Right lobe of liver (tissue), 6 donors: Measurements from ENCODE around the gene FTSJ3. TPM values are rescaled to one million over a fixed set of nuclear protein-coding genes. Genes with fewer than 3 reads are reported as not detected.
A peak's percentile ranks its signal among the peaks of the same experiment; 100 is the strongest.

ENCODE experiments used
- ATAC-seq, 4 donors: fragments of 200-7000 bp; cut with Tn5 transposase; one replicate each; pipeline ENCODE4 v1.9.1; 2020; ENCODE audit warnings: mild to moderate bottlenecking in 4 of 4, moderate library complexity in 4 of 4
- DNase-seq, 3 donors: peaks; one replicate each; pipeline ENCODE4 v3.0.0-alpha.2; 2020
- H3K27ac ChIP-seq, 3 donors: fragments of 200-600 bp; one replicate each; pipeline ENCODE4 v1.8.0; 2022
- H3K27me3 ChIP-seq, 2 donors: fragments of 200-600 bp; one replicate each; pipeline ENCODE4 v1.8.0; 2022
- H3K36me3 ChIP-seq, 4 donors: fragments of 200-600 bp; sonication (generic) in 1 of 4; one replicate each; pipeline versions ENCODE4 v1.5.1 to v1.8.0; 2017 to 2022; ENCODE audit warnings: control low read depth in 1 of 4
- H3K4me1 ChIP-seq, 4 donors: fragments of 200-600 bp; sonication (generic) in 1 of 4; one replicate each; pipeline versions ENCODE4 v1.5.1 to v1.8.0; 2017 to 2022; ENCODE audit warnings: control low read depth in 1 of 4
- H3K4me3 ChIP-seq, 3 donors: fragments of 200-600 bp; one replicate each; pipeline ENCODE4 v1.8.0; 2022
- H3K9me3 ChIP-seq, 4 donors: fragments of 200-600 bp; sonication (generic) in 1 of 4; one replicate each; pipeline versions ENCODE4 v1.5.1 to v1.8.0; 2017 to 2022; ENCODE audit warnings: control low read depth in 1 of 4
- POLR2A ChIP-seq: fragments of 450-650 bp; IDR thresholded peaks from one replicate; pipeline ENCODE4 v1.6.1; 2017; ENCODE audit warnings: antibody characterized with exemption, mild to moderate bottlenecking
- WGBS: methylation state at CpG from one replicate; pipeline ENCODE4 v1.1.6; 2018; ENCODE audit warnings: low coverage, low lambda C conversion rate; ENCODE audit not compliant: insufficient coverage; ENCODE audit errors: missing lambda C conversion rate; 5-methylcytosine and 5-hydroxymethylcytosine counted together
- intact Hi-C, 2 donors: fragments of 100-400 bp; cut with DNase I; formaldehyde crosslinking; loops; one replicate each; pipeline versions ENCODE4 v1.11.2 to v1.14.1; 2022
- total RNA-seq, 6 experiments: library from RNA; depleted of rRNA in 2 of 6; stranded (reverse); fragments of >200 nt in 2 of 6; fragmentation: NEBNext Ultra II Directional in 3 of 6; extraction: Animal tissue kit (Norgen Biotek cat#: 25700) in 3 of 6; gene quantifications; one replicate each; pipeline versions ENCODE4 v1.1.0 to v1.2.4, GENCODE V29; 2016 to 2023
- TF ChIP-seq, protein P1 (sequence below), 4 donors: fragments of 200-600 bp in 3 of 4; fragments of 450-650 bp in 1 of 4; IDR thresholded peaks; one replicate each; pipeline versions ENCODE4 v1.5.1 to v1.8.0; 2016 to 2022; ENCODE audit warnings: antibody characterized with exemption in 4 of 4, mild to moderate bottlenecking in 2 of 4
- donor health status: DM: no; HTN: yes; CAD: no.
- donor health status: DM: no; HTN: no; CAD: no.
- donor health status: DM: no; HTN: no; CAD: no.
- donor health status: DM: no; HTN: yes; CAD: no.
- donor health status: DM: no; HTN: yes; CAD: no.

FTSJ3 gene
- total RNA-seq, 6 experiments from 2014 or later = 12.9 to 25.9 (median 19.0) TPM

DNA sequence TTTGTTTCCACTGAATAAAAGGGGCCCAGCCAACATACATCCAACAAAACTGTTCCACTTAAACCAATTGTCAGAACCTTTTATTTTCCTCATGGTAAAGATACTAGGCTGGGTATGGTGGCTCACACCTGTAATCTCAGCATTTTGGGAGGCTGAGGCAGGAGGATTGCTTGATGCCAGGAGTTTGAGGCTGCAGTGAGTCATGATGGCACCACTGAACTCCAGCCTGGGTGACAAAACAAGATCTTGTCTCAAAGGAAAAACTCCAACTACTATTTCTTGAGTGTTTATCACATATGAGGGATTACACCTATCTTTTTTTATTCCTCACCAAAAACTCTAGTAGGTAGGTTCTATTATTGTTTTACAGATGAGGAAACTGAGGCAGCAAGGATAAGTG, 4.9 kb downstream of the FTSJ3 start:
- no peak for TF ChIP-seq POLR2A
- TF ChIP-seq, protein P1, sequence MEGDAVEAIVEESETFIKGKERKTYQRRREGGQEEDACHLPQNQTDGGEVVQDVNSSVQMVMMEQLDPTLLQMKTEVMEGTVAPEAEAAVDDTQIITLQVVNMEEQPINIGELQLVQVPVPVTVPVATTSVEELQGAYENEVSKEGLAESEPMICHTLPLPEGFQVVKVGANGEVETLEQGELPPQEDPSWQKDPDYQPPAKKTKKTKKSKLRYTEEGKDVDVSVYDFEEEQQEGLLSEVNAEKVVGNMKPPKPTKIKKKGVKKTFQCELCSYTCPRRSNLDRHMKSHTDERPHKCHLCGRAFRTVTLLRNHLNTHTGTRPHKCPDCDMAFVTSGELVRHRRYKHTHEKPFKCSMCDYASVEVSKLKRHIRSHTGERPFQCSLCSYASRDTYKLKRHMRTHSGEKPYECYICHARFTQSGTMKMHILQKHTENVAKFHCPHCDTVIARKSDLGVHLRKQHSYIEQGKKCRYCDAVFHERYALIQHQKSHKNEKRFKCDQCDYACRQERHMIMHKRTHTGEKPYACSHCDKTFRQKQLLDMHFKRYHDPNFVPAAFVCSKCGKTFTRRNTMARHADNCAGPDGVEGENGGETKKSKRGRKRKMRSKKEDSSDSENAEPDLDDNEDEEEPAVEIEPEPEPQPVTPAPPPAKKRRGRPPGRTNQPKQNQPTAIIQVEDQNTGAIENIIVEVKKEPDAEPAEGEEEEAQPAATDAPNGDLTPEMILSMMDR (IDR thresholded peaks at IDR 0.05) = no peak
- Histone ChIP-seq H3K9me3 (no peaks in the 10 kb centered on the region), H3K27ac (no peak overlapping the region), H3K4me1 (peaks cover 0 to 27% (median 1%) of the 10 kb centered on the region in 4 donors), H3K27me3 (no peaks in the 10 kb centered on the region), H3K36me3 (peaks cover 0 to 76% (median 41%) of the 10 kb centered on the region in 4 donors), H3K4me3 (no peak overlapping the region)
- ATAC-seq (no peak), DNase-seq (no peak)
- intact Hi-C loops = no loop called here

GRCh38 chr17:63821804-63822203, 5.7 kb downstream of the FTSJ3 start:
- TF ChIP-seq, protein P1 (IDR thresholded peaks at IDR 0.05) = no peak
- TF ChIP-seq POLR2A = no peak
- Histone ChIP-seq H3K36me3 (peaks cover 0 to 82% (median 47%) of the 10 kb centered on the region in 4 donors), H3K9me3 (no peaks in the 10 kb centered on the region), H3K27me3 (no peaks in the 10 kb centered on the region), H3K27ac (no peak overlapping the region), H3K4me1 (peaks cover 0 to 27% (median 1%) of the 10 kb centered on the region in 4 donors), H3K4me3 (no peak overlapping the region)
- DNase-seq (no peak), ATAC-seq (no peak)
- intact Hi-C loops = no loop called here
- 85% methylated on average over 6 of the region's 6 CpGs for WGBS

- ATAC-seq (no peak), DNase-seq (no peak)
- H3K27ac ChIP-seq = no peak overlapping the region
- no peaks in the 10 kb centered on the region for H3K9me3 ChIP-seq
- TF ChIP-seq, protein P1 (IDR thresholded peaks at IDR 0.05) = no peak
- no peak for TF ChIP-seq POLR2A
- H3K4me1 ChIP-seq = peaks cover 0 to 23% (median 1%) of the 10 kb centered on the region in 4 donors
- peaks cover 0 to 89% (median 52%) of the 10 kb centered on the region in 4 donors for H3K36me3 ChIP-seq
- no peak overlapping the region for H3K4me3 ChIP-seq
- 87% methylated on average over 10 of the region's 10 CpGs for WGBS
- H3K27me3 ChIP-seq = no peaks in the 10 kb centered on the region
- intact Hi-C loops = no loop called here
These were observed 6.4 kb downstream of the FTSJ3 start for GRCh38 chr17:63820963-63821561.

GRCh38 chr17:63819585-63820537, 7.6 kb downstream of the FTSJ3 start:
- TF ChIP-seq POLR2A = no peak
- TF ChIP-seq, protein P1 (IDR thresholded peaks at IDR 0.05) = no peak
- Histone ChIP-seq H3K9me3 (no peaks in the 10 kb centered on the region), H3K4me3 (no peak overlapping the region), H3K27ac (peak overlapping the region in 2 of 3 donors; percentile 4 to 37), H3K36me3 (peaks cover 0 to 93% (median 60%) of the 10 kb centered on the region in 4 donors), H3K27me3 (no peaks in the 10 kb centered on the region), H3K4me1 (peaks cover 0 to 17% (median 1%) of the 10 kb centered on the region in 4 donors)
- DNase-seq = no peak
- intact Hi-C loops = no loop called here
- 54% methylated on average over 19 of the region's 21 CpGs for WGBS
- peak; percentile 17 to 62 (median 20) for ATAC-seq
